Tibial nerve (tissue), 4 donors: ENCODE measurements around the gene FXYD6.

Source experiments
- EP300 ChIP-seq, 2 donors: sonication (generic); formaldehyde crosslinking; IDR thresholded peaks; one replicate each; pipeline ENCODE4 v1.6.1; 2017; ENCODE audit warnings: antibody characterized with exemption in 2 of 2, mild to moderate bottlenecking in 1 of 2
- TF ChIP-seq, protein P1 (sequence below), 5 experiments: fragments of 200-600 bp in 3 of 5; fragments of 450-650 bp in 2 of 5; sonication (generic) in 3 of 5; IDR thresholded peaks; one replicate each; pipeline ENCODE4 v1.5.1; 2016 to 2019; ENCODE audit warnings: antibody characterized with exemption in 5 of 5, mild to moderate bottlenecking in 3 of 5, moderate library complexity in 2 of 5

DNA sequence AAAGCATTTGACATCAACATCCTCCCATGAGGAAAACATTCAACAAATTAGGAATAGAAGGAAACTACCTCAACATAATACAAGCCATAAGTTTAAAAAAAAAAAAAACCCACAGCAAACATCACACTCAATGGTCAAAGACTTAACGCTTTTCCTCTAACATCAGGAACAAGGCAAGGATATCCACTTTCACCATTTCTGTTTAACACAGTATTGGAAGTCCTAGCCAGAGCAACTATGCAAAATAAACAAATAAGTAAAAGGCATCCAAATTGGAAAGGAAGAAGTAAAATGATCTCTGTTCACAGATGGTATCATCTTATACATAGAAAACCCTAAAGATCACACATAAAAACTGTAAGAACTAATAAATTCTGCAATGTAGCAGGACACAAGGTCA lies 13.1 kb downstream of the FXYD6 start:
- no peak for TF ChIP-seq EP300 (IDR thresholded peaks at IDR 0.05)
- TF ChIP-seq, protein P1, sequence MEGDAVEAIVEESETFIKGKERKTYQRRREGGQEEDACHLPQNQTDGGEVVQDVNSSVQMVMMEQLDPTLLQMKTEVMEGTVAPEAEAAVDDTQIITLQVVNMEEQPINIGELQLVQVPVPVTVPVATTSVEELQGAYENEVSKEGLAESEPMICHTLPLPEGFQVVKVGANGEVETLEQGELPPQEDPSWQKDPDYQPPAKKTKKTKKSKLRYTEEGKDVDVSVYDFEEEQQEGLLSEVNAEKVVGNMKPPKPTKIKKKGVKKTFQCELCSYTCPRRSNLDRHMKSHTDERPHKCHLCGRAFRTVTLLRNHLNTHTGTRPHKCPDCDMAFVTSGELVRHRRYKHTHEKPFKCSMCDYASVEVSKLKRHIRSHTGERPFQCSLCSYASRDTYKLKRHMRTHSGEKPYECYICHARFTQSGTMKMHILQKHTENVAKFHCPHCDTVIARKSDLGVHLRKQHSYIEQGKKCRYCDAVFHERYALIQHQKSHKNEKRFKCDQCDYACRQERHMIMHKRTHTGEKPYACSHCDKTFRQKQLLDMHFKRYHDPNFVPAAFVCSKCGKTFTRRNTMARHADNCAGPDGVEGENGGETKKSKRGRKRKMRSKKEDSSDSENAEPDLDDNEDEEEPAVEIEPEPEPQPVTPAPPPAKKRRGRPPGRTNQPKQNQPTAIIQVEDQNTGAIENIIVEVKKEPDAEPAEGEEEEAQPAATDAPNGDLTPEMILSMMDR (IDR thresholded peaks at IDR 0.05): no peak
